Activated T-cell treated with anti-CD3 and anti-CD28 coated beads, Interleukin-2, amount 50 U/mL, for 72 hours (primary cell): ENCODE results near the gene AEBP2. TPM values are rescaled to one million over a fixed set of nuclear protein-coding genes. Genes with fewer than 3 reads are reported as not detected.

ENCODE experiments used
- ATAC-seq, 2 donors: fragments of 150-1000 bp; cut with Tn5 transposase; replicated peaks in 1 of 2; 2 replicates each; pipeline ENCODE4 v1.10.0; 2021; ENCODE audit warnings: moderate library complexity in 2 of 2, mild to moderate bottlenecking in 1 of 2
- DNase-seq, 2 donors: peaks; one replicate each; pipeline ENCODE4 v3.0.0; 2021 to 2022; ENCODE audit warnings: mixed read lengths in 1 of 2
- H3K27ac Mint-ChIP-seq: one replicate; pipeline ENCODE4 v1.8.0; 2022; ENCODE audit warnings: mild to moderate bottlenecking, moderate library complexity, mixed read lengths
- H3K27me3 Mint-ChIP-seq: one replicate; pipeline ENCODE4 v1.8.0; 2022; ENCODE audit warnings: low read depth, mixed read lengths
- H3K36me3 Mint-ChIP-seq, 2 donors: one replicate each; pipeline ENCODE4 v1.8.0; 2022; ENCODE audit warnings: mixed read lengths in 2 of 2, mild to moderate bottlenecking in 1 of 2; ENCODE audit not compliant: insufficient read depth in 2 of 2
- H3K4me1 Mint-ChIP-seq: one replicate; pipeline ENCODE4 v1.8.0; 2022; ENCODE audit warnings: low read depth, mixed read lengths
- H3K4me3 Mint-ChIP-seq, 2 donors: one replicate each; pipeline ENCODE4 v1.8.0; 2022; ENCODE audit warnings: mild to moderate bottlenecking in 2 of 2, mixed read lengths in 2 of 2, moderate library complexity in 2 of 2
- H3K9me3 Mint-ChIP-seq, 2 donors: one replicate each; pipeline ENCODE4 v1.8.0; 2022; ENCODE audit warnings: mixed read lengths in 2 of 2
- total RNA-seq, 2 donors: library from RNA; stranded (reverse); gene quantifications; one replicate each; pipeline ENCODE4 v1.2.3, GENCODE V29; 2022

AEBP2 gene
- total RNA-seq, 2 donors from 2014 or later = 59.4 to 64.5 TPM

- DNase-seq (peak; percentile 63 to 77), ATAC-seq (peak; percentile 91 to 92)
- peaks cover 1 to 2% of the 10 kb centered on the region in 2 donors for H3K36me3 Mint-ChIP-seq
- peaks cover 1 to 2% of the 10 kb centered on the region in 2 donors for H3K9me3 Mint-ChIP-seq
- peak overlapping the region; percentile 65 to 70 for H3K4me3 Mint-ChIP-seq
- H3K27ac Mint-ChIP-seq = peak overlapping the region; percentile 99
- no peaks in the 10 kb centered on the region for H3K27me3 Mint-ChIP-seq
- peaks cover 51% of the 10 kb centered on the region for H3K4me1 Mint-ChIP-seq
Observed at GRCh38 chr12:19431407-19432308, 7.6 kb upstream of the AEBP2 start.

GRCh38 chr12:19432309-19433170, 6.8 kb upstream of the AEBP2 start:
- peak overlapping the region; percentile 69 to 70 for H3K4me3 Mint-ChIP-seq
- peaks cover 0 to 2% of the 10 kb centered on the region in 2 donors for H3K9me3 Mint-ChIP-seq
- no peaks in the 10 kb centered on the region for H3K27me3 Mint-ChIP-seq
- ATAC-seq (peak; percentile 4 to 16), DNase-seq (peak; percentile 10 to 16)
- H3K4me1 Mint-ChIP-seq = peaks cover 59% of the 10 kb centered on the region
- peaks cover 1 to 2% of the 10 kb centered on the region in 2 donors for H3K36me3 Mint-ChIP-seq
- H3K27ac Mint-ChIP-seq = peak overlapping the region; percentile 99

- ATAC-seq (no peak), DNase-seq (no peak)
- H3K4me1 Mint-ChIP-seq = peaks cover 66% of the 10 kb centered on the region
- peaks cover 0 to 4% of the 10 kb centered on the region in 2 donors for H3K36me3 Mint-ChIP-seq
- no peak overlapping the region for H3K4me3 Mint-ChIP-seq
- H3K9me3 Mint-ChIP-seq = peaks cover 0 to 2% of the 10 kb centered on the region in 2 donors
- H3K27ac Mint-ChIP-seq = peak overlapping the region; percentile 14
- H3K27me3 Mint-ChIP-seq = no peaks in the 10 kb centered on the region
Observed at GRCh38 chr12:19434538-19434937, 4.8 kb upstream of the AEBP2 start.

GRCh38 chr12:19435831-19436497, 3.3 kb upstream of the AEBP2 start:
- ATAC-seq = no peak
- Mint-ChIP-seq H3K9me3 (peaks cover 0 to 2% of the 10 kb centered on the region in 2 donors), H3K27me3 (no peaks in the 10 kb centered on the region), H3K36me3 (peaks cover 8 to 12% of the 10 kb centered on the region in 2 donors), H3K4me3 (no peak overlapping the region), H3K27ac (peak overlapping the region; percentile 57), H3K4me1 (peaks cover 70% of the 10 kb centered on the region)
- no peak for DNase-seq

- Mint-ChIP-seq H3K4me1 (peaks cover 69% of the 10 kb centered on the region), H3K4me3 (no peak overlapping the region), H3K27me3 (no peaks in the 10 kb centered on the region), H3K9me3 (peaks cover 0 to 2% of the 10 kb centered on the region in 2 donors), H3K36me3 (peaks cover 12 to 16% of the 10 kb centered on the region in 2 donors), H3K27ac (no peak overlapping the region)
- DNase-seq (no peak), ATAC-seq (no peak)
Observed at GRCh38 chr12:19436931-19437330, 2.4 kb upstream of the AEBP2 start.

GRCh38 chr12:19437996-19438395, 1.3 kb upstream of the AEBP2 start:
- DNase-seq = no peak
- no peaks in the 10 kb centered on the region for H3K9me3 Mint-ChIP-seq
- H3K4me1 Mint-ChIP-seq = peaks cover 69% of the 10 kb centered on the region
- peak overlapping the region in 1 of 2 donors; percentile 27 for H3K4me3 Mint-ChIP-seq
- no peak for ATAC-seq
- no peaks in the 10 kb centered on the region for H3K27me3 Mint-ChIP-seq
- H3K27ac Mint-ChIP-seq = peak overlapping the region; percentile 63
- H3K36me3 Mint-ChIP-seq = peaks cover 10 to 24% of the 10 kb centered on the region in 2 donors

- ATAC-seq (peak; percentile 41 to 54), DNase-seq (peak; percentile 68 to 70)
- H3K4me3 Mint-ChIP-seq = peak overlapping the region; percentile 98 to 100
- H3K36me3 Mint-ChIP-seq = peaks cover 10 to 36% of the 10 kb centered on the region in 2 donors
- no peaks in the 10 kb centered on the region for H3K9me3 Mint-ChIP-seq
- H3K27ac Mint-ChIP-seq = peak overlapping the region; percentile 100
- H3K4me1 Mint-ChIP-seq = peaks cover 69% of the 10 kb centered on the region
- H3K27me3 Mint-ChIP-seq = no peaks in the 10 kb centered on the region
Observed at GRCh38 chr12:19440019-19440858, 947 bp downstream of the AEBP2 start.

GRCh38 chr12:19440916-19441315, 1.6 kb downstream of the AEBP2 start:
- Mint-ChIP-seq H3K9me3 (no peaks in the 10 kb centered on the region), H3K27me3 (no peaks in the 10 kb centered on the region), H3K4me1 (peaks cover 69% of the 10 kb centered on the region), H3K4me3 (peak overlapping the region; percentile 98 to 100), H3K27ac (peak overlapping the region; percentile 100), H3K36me3 (peaks cover 10 to 39% of the 10 kb centered on the region in 2 donors)
- ATAC-seq (no peak), DNase-seq (no peak)

- ATAC-seq (no peak), DNase-seq (no peak)
- Mint-ChIP-seq H3K9me3 (no peaks in the 10 kb centered on the region), H3K27me3 (no peaks in the 10 kb centered on the region), H3K4me1 (peaks cover 72% of the 10 kb centered on the region), H3K36me3 (peaks cover 10 to 39% of the 10 kb centered on the region in 2 donors), H3K4me3 (peak overlapping the region in 1 of 2 donors; percentile 64), H3K27ac (no peak overlapping the region)
Observed at GRCh38 chr12:19443585-19443984, 4.3 kb downstream of the AEBP2 start.

- ATAC-seq (no peak), DNase-seq (no peak)
- H3K36me3 Mint-ChIP-seq = peaks cover 9 to 39% of the 10 kb centered on the region in 2 donors
- H3K27me3 Mint-ChIP-seq = no peaks in the 10 kb centered on the region
- H3K27ac Mint-ChIP-seq = no peak overlapping the region
- no peaks in the 10 kb centered on the region for H3K9me3 Mint-ChIP-seq
- peaks cover 76% of the 10 kb centered on the region for H3K4me1 Mint-ChIP-seq
- H3K4me3 Mint-ChIP-seq = peak overlapping the region; percentile 48 to 59
Observed at GRCh38 chr12:19444097-19444496, 4.8 kb downstream of the AEBP2 start.

- DNase-seq (no peak), ATAC-seq (no peak)
- no peak overlapping the region for H3K4me3 Mint-ChIP-seq
- no peaks in the 10 kb centered on the region for H3K27me3 Mint-ChIP-seq
- no peak overlapping the region for H3K27ac Mint-ChIP-seq
- peaks cover 87% of the 10 kb centered on the region for H3K4me1 Mint-ChIP-seq
- H3K9me3 Mint-ChIP-seq = no peaks in the 10 kb centered on the region
- peaks cover 0 to 19% of the 10 kb centered on the region in 2 donors for H3K36me3 Mint-ChIP-seq
Observed at GRCh38 chr12:19447386-19447785, 8.1 kb downstream of the AEBP2 start.

GRCh38 chr12:19449814-19450213, 10.5 kb downstream of the AEBP2 start:
- H3K27me3 Mint-ChIP-seq = no peaks in the 10 kb centered on the region
- no peak overlapping the region for H3K4me3 Mint-ChIP-seq
- no peak for DNase-seq
- no peaks in the 10 kb centered on the region for H3K9me3 Mint-ChIP-seq
- peaks cover 0 to 13% of the 10 kb centered on the region in 2 donors for H3K36me3 Mint-ChIP-seq
- H3K27ac Mint-ChIP-seq = peak overlapping the region; percentile 5
- peaks cover 88% of the 10 kb centered on the region for H3K4me1 Mint-ChIP-seq
- no peak for ATAC-seq
